Activated B cell treated with CpG ODN at 0.5 μM for 24 hours (primary cell): Measurements from ENCODE around the gene NRIP1. TPM values are rescaled to one million over a fixed set of nuclear protein-coding genes. Genes with fewer than 3 reads are reported as not detected.

Experiments used
- ATAC-seq: fragments of 200-7000 bp; cut with Tn5 transposase; one replicate; pipeline ENCODE4 v1.10.0; 2021; ENCODE audit warnings: low read depth, mild to moderate bottlenecking, moderate library complexity
- CTCF ChIA-PET: fragments of 350-600 bp; sonication (Branson Sonifier 250); formaldehyde crosslinking; loops from one replicate; lab custom pipeline; 2021; ENCODE audit warnings: antibody characterized with exemption; lab: Charles Lee
- POLR2A ChIA-PET: fragments of 350-600 bp; sonication (Branson Sonifier 250); formaldehyde crosslinking; loops from one replicate; lab custom pipeline; 2021; ENCODE audit warnings: antibody characterized with exemption; lab: Charles Lee
- DNase-seq: peaks from one replicate; pipeline ENCODE4 v3.0.0; 2022
- H3K27ac Mint-ChIP-seq: one replicate; pipeline ENCODE4 v1.8.0; 2020; ENCODE audit warnings: mixed read lengths
- H3K27me3 Mint-ChIP-seq: one replicate; pipeline ENCODE4 v1.8.0; 2021; ENCODE audit warnings: mixed read lengths
- H3K36me3 Mint-ChIP-seq: one replicate; pipeline ENCODE4 v1.8.0; 2021; ENCODE audit warnings: low read depth, mixed read lengths
- H3K4me1 Mint-ChIP-seq: one replicate; pipeline ENCODE4 v1.8.0; 2021; ENCODE audit warnings: mixed read lengths
- H3K4me3 Mint-ChIP-seq: one replicate; pipeline ENCODE4 v1.8.0; 2020; ENCODE audit warnings: mild to moderate bottlenecking, mixed read lengths
- H3K9me3 Mint-ChIP-seq: one replicate; pipeline ENCODE4 v1.8.0; 2020; ENCODE audit warnings: mixed read lengths
- CTCF ChIP-seq: fragments of 200-600 bp; IDR thresholded peaks from one replicate; pipeline ENCODE4 v1.8.0; 2022; ENCODE audit warnings: antibody characterized with exemption, mild to moderate bottlenecking
- intact Hi-C: fragments of 100-400 bp; cut with micrococcal nuclease; formaldehyde crosslinking; loops from one replicate; pipeline ENCODE4 v1.15.1; 2024
- total RNA-seq: library from RNA; stranded (reverse); gene quantifications from 2 replicates; pipeline ENCODE4 v1.2.3, GENCODE V29; 2022

Gene NRIP1
- total RNA-seq, 1 donor from 2014 or later, result 26.6 TPM

- H3K4me1 Mint-ChIP-seq, result peaks cover 8% of the 10 kb centered on the region
- TF ChIP-seq CTCF, result no peak
- H3K27ac Mint-ChIP-seq, result no peak overlapping the region
- H3K4me3 Mint-ChIP-seq, result no peak overlapping the region
- peaks cover 4% of the 10 kb centered on the region for H3K27me3 Mint-ChIP-seq
- ATAC-seq (no peak), DNase-seq (no peak)
- no peaks in the 10 kb centered on the region for H3K9me3 Mint-ChIP-seq
- ChIA-PET CTCF (no interaction called here), POLR2A (no interaction called here)
- intact Hi-C loops, result no loop called here
- no peaks in the 10 kb centered on the region for H3K36me3 Mint-ChIP-seq
These were observed 19.9 kb upstream of the NRIP1 start for GRCh38 chr21:15084668-15085067.

GRCh38 chr21:15080526-15080925 is 15.7 kb upstream of the NRIP1 start:
- Mint-ChIP-seq H3K9me3 (no peaks in the 10 kb centered on the region), H3K4me1 (no peaks in the 10 kb centered on the region), H3K27me3 (peaks cover 6% of the 10 kb centered on the region), H3K27ac (no peak overlapping the region), H3K4me3 (no peak overlapping the region), H3K36me3 (no peaks in the 10 kb centered on the region)
- ATAC-seq (no peak), DNase-seq (no peak)
- intact Hi-C loops, result no loop called here
- TF ChIP-seq CTCF, result no peak
- ChIA-PET POLR2A (no interaction called here), CTCF (no interaction called here)

- ChIA-PET POLR2A (no interaction called here), CTCF (no interaction called here)
- TF ChIP-seq CTCF, result no peak
- H3K36me3 Mint-ChIP-seq, result no peaks in the 10 kb centered on the region
- H3K4me1 Mint-ChIP-seq, result no peaks in the 10 kb centered on the region
- DNase-seq (no peak), ATAC-seq (no peak)
- peaks cover 2% of the 10 kb centered on the region for H3K27me3 Mint-ChIP-seq
- H3K4me3 Mint-ChIP-seq, result no peak overlapping the region
- H3K27ac Mint-ChIP-seq, result no peak overlapping the region
- H3K9me3 Mint-ChIP-seq, result no peaks in the 10 kb centered on the region
- intact Hi-C loops, result no loop called here
These were observed 14.5 kb upstream of the NRIP1 start for GRCh38 chr21:15079269-15079668.

GRCh38 chr21:15078180-15078579 is 13.4 kb upstream of the NRIP1 start:
- CTCF ChIA-PET, result no interaction called here
- Mint-ChIP-seq H3K27me3 (peaks cover 2% of the 10 kb centered on the region), H3K9me3 (no peaks in the 10 kb centered on the region), H3K4me1 (no peaks in the 10 kb centered on the region), H3K36me3 (no peaks in the 10 kb centered on the region), H3K4me3 (no peak overlapping the region), H3K27ac (no peak overlapping the region)
- POLR2A ChIA-PET, result no interaction called here
- ATAC-seq, result no peak
- TF ChIP-seq CTCF, result no peak
- intact Hi-C loops, result no loop called here
- DNase-seq, result no peak

GRCh38 chr21:15077529-15078145 is 12.8 kb upstream of the NRIP1 start:
- intact Hi-C loops, result no loop called here
- ChIA-PET POLR2A (no interaction called here), CTCF (no interaction called here)
- DNase-seq (no peak), ATAC-seq (no peak)
- Mint-ChIP-seq H3K27me3 (peaks cover 2% of the 10 kb centered on the region), H3K4me3 (no peak overlapping the region), H3K9me3 (no peaks in the 10 kb centered on the region), H3K36me3 (no peaks in the 10 kb centered on the region), H3K27ac (no peak overlapping the region), H3K4me1 (no peaks in the 10 kb centered on the region)
- no peak for TF ChIP-seq CTCF
